SU-DHL-6 (cell line): ENCODE measurements around the gene LRP1B.

ENCODE experiments used
- EZH2phosphoT487 ChIP-seq: fragments of 200-600 bp; sonication (generic), shearing (Covaris generic); conservative IDR thresholded peaks from 2 replicates; pipeline ENCODE4 v1.6.1; 2018; ENCODE audit warnings: mild to moderate bottlenecking, antibody characterized with exemption, low read length, moderate library complexity, mixed read lengths
- TF ChIP-seq, protein P1 (sequence below): fragments of 200-600 bp; sonication (generic); IDR thresholded peaks from one replicate; pipeline ENCODE4 v1.5.1; 2017; ENCODE audit warnings: antibody characterized with exemption, mild to moderate bottlenecking, low read length, moderate library complexity; ENCODE audit not compliant: insufficient read depth, poor library complexity, severe bottlenecking

DNA sequence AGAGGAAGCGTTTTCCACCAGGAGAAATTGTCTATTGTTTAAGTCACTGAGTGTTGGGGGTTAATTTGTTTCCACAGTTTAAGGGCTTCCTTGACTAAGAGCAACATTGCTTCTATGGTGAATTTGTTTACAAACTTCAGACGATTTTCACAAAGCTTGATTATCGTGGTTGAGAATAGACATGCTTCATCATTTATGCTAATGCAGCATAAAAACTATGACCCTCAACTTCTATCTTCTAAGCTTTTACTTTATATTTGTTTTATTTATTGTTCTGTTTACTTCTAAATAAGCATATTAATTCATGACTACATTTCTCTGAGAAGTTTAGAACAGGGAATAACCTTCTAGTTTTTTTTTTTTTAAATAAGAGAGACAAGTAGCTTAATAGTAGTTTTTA is 483.5 kb downstream of the LRP1B start:
- TF ChIP-seq, protein P1, sequence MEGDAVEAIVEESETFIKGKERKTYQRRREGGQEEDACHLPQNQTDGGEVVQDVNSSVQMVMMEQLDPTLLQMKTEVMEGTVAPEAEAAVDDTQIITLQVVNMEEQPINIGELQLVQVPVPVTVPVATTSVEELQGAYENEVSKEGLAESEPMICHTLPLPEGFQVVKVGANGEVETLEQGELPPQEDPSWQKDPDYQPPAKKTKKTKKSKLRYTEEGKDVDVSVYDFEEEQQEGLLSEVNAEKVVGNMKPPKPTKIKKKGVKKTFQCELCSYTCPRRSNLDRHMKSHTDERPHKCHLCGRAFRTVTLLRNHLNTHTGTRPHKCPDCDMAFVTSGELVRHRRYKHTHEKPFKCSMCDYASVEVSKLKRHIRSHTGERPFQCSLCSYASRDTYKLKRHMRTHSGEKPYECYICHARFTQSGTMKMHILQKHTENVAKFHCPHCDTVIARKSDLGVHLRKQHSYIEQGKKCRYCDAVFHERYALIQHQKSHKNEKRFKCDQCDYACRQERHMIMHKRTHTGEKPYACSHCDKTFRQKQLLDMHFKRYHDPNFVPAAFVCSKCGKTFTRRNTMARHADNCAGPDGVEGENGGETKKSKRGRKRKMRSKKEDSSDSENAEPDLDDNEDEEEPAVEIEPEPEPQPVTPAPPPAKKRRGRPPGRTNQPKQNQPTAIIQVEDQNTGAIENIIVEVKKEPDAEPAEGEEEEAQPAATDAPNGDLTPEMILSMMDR = no peak
- TF ChIP-seq EZH2phosphoT487 = no peak
